GM21723 (cell line): ENCODE data around the gene PRR15.

Source experiments
- ATAC-seq: cut with Tn5 transposase; IDR thresholded peaks from one replicate; pipeline ENCODE4 v1.9.1; 2021; ENCODE audit warnings: mild to moderate bottlenecking, moderate library complexity; ENCODE audit not compliant: unreplicated experiment

The PRR15 gene

DNA sequence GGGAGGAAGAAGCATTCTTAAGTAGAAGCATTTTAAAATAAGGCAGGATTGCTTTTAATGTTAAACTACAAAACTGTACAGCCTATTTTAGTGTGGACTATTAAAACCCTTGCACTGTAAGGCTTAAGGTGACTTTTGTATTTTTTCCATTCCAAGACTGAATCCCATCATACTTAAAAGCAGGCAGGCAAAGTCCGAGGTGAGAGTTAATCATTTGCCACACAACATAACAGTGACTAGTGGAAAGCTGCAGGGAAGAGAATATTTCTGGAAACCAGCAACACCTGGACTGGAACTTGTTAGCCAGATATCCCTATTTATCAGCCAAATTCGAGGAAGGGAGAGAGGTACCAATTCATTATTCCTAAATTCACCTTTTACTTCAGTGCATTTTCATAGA is 3.5 kb downstream of the PRR15 start:
- ATAC-seq = no peak

DNA sequence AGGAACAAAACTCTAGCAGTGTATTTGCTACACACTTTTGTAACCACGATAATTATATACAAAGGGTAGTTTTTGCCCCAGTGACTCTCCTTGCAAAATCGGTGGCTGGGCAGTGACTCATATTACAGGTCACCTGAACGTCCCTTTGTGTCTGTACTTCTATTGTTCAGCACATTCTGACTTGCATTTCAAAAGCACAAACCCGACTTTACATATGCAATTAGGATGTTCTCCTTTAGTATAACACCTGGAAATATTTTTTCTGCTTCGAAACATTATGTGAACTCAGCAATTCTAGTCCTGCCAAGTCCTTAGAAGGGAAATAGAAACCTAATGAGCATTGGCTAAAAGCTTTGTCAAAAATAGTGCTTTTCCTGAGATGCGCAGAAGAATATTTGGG is 6.0 kb downstream of the PRR15 start:
- no peak for ATAC-seq

DNA sequence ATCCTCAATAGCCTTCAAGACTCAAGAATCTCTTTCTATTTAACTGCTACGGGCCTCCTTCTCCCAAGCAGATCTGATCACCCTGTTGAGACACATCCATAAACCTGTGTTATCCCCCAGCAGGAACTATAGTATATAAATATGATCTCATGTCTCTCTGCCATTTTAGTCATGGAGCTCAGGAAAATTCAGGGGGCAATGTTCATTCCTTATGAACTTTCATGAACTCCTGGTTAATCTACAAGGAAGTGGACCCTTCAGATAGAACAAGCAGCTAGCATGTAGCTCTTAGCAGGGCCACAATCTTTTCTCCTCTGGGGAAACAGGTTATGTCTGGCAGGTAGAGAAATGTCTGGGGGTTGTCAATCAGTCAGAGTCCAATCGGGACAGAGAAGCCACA is 8.9 kb downstream of the PRR15 start:
- ATAC-seq = no peak

DNA sequence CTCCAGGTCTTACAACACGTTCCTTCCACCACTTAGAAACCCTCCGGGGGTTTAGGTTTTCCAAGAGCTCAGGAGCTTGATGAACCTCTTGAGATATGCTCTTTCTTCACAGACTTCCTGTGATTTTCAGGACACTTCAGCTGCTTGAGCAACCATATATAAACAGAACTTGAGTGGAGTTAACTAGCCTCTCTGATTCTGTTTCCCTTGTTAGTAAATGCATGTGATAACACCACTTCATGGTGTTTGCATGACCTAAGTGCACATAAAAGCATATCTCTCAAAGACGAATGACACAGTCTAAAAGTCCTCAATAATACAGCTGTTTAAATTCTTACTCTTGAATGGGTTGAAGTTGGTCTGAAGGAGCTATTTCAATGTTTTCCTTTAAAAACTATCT is 9.9 kb downstream of the PRR15 start:
- ATAC-seq = no peak

DNA sequence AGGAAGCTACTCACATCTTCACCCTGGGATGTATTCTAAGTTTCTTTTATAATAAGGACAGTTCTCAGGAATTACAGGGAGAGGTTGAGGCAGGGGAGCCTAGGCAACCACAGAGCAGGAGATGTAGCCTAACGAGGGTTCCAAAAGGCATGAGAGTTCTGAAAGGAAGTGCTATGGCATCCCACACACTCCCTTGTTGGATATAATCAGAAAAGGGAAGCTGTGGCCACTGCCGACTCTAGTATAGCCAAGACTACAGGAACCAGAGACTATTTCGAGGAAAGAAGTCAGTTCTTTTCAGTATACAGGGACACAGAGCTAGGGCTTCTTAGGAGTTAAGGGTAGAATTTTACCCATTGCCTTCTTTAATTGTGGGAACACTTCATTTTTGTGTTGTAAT is 11.0 kb downstream of the PRR15 start:
- no peak for ATAC-seq

DNA sequence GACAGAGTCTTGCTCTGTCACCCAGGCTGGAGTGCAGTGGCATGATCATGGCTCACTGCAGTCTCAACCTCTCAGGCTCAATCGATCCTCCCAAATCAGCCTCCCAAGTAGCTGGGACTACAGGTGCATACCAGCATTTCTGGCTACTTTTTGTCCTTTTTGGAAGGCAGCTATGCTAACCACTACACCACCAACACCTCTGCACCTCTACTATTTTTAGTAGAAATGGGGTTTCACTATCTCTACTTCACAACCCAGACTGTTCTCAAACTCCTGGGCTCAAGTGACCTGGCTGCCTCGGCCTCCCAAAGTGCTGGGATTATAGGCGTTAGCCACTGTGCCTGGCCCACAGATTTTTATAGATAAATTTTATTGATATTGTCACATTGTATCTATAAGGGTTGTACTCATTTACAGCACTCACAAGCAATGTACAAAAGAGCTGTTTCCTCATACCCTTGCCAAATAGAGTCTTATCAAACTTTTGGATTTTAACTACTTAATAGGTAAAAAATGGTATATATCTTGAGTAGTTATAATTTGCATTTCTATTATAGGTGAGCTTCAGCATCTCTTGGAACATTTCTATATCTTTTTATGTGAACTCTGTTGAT is 23.7 kb downstream of the PRR15 start:
- no peak for ATAC-seq

DNA sequence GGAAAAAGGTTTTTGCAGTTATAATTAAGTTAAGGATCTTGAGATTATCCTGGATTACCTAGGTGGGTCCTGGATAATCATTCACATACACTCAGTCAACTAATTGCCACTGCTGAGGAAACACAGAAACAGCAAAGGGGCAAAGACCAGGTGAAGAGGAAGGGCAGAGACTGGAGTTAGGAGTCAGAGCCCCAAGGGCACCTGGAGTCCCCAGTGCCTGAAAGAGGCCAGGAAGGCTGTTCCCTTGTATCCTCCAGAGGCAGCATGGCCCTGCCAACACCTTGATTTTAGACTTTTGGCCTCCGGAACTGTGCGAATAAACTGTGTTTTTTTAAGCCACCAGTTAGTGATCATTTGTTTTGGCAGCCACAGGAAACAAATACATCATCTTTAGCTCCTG is 24.6 kb downstream of the PRR15 start:
- no peak for ATAC-seq

DNA sequence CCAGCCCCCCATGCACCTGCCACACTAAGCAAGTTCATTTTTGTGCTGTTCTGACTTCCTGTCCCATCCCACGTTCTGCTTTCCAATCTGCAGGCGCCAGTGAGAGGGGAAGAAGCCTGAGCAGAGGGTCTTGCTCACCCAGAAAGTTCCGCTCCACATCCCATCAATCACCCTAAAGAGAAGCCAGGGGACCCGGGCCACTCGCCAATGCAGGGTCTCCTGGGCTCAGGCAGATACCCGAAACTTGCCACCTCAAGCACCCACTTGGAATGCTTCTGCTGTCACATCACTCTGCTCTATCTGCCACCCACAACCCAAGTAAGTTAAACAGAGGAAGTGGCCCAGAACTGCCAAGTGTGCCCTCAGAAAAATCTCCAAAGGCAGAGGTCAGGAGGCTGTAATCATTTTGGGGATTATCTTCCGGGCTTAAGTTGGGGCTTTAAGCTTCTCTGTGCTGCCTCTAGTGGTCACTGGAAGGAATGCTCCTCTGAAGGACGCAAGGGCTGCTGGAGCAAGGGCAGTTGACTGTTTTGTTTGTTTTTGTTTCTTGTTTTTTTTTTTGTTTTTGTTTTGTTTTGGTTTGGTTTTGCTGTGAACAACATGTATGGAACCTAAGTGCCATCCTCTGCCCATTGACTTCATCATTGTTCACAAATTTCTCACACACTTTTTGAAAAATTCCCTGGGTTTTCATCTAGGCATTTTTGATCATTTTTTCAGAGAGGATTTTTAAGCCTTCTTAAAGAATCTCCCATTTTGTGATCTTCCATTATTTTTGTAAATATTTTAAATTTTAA is 25.5 kb downstream of the PRR15 start:
- ATAC-seq = peak; percentile 96

DNA sequence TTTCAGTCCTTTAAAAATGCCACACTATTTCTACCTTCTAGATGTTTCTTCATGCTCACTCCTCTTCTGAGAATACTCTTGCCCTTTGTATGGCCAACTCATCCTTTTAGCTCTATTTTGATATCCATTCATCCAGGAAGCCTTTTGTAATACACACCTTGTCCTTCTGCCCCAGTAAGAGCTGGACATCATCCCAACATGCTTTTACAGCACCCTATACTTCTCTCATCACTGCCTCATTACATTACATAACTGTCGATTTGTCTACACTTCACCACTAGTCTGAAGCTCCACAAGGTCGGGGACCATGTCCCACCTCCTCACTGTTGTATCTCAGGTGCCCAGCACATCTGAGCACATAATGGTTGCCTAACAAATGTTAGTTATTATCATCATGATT is 29.2 kb downstream of the PRR15 start:
- ATAC-seq = no peak

DNA sequence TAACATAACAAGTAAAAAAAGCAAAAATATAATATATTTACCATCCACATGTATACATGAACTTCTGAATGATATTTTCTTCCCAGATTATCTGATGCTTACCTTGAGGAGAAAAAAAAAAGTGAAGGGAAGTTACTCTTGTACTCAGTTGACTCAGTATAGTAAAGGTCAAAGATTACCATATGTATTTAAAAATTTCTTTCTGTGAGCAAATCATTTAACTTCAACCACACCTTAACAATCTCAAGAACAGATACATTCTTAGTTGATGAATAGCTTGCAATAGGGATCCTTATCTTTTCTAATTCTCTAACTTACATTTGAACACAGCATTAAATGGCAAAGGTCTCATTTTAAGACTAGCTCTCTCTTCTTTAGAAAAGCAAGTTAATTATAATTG is 29.8 kb downstream of the PRR15 start:
- ATAC-seq = no peak

DNA sequence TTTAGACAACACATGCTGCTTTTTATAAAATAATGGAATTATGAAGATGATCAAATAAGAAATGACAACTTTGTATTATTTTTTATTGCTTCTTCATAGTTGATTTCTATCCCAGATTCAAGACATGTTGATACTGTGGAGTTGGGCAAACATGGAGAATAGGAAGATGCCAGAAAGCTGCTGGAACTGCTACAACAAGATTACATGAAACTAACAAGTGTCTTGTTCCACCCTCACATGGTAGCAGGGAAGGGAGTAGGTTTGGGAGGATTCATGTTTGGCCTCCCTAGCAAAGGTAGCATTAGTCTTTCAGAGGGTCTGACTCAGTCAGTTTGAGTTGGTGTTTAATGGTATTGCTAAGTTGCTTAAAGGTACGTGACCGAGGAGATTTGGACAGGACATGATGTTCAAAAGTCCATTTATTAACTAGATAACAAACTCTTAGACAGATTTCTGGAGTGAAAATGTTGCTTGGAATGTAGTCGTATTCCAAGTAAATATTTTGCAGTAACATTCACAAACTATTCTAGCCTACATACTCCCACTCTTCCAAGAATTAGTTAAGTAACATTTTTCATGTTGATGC is 33.1 kb downstream of the PRR15 start:
- ATAC-seq = no peak

DNA sequence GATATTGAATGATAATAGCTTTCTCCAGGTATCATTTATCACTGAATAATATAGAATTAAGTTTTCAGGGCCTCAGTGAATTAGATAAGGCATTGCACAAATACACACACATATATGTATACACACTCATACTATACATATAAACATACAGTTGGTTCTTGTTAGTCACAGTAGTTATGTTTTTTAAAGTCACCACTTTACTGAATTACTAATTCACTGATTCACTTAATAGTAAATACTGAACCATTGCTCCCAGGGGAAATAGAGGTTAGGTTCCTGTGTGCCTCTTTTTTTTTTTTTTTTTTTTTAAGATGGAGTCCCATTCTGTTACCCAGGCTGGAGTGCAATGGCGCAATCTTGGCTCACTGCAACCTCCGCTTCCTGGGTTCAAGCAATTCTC is 33.6 kb downstream of the PRR15 start:
- no peak for ATAC-seq

DNA sequence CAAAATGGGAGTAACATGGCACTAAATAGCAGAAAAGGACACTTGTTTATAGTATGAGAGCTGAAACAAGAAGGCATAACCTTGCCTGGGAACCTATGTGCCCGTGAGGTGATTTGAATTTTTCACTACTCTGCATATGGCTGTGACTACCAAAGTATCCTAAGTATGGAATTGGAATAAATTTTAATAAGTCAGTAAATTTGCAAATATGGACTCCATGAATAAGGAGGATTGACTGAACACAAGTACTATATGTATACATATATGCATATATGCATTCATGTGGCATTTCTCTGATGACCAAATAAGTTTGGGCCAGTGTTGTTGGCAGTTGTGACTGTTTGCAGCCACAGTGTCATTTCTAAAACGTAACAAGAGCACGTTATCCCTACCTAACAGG is 34.5 kb downstream of the PRR15 start:
- no peak for ATAC-seq

DNA sequence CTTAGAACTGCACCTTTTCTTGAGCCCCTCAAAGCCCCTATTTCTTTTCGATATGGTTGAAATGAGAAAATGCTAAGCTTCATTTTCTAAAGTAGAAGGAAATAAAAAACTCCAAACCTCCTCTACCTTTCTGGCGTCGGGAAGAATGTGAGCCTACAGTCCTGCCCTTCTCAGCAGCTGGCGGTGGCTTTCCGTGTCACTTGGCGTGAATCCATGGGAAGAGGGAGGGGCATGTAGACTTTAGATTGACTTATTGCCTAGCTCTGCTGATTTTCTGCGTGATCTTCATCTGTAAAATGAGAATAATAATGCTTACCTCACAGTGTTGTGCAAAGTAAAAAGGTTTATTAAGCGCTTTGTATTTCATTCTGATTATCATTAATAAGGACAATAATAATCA is 35.0 kb downstream of the PRR15 start:
- no peak for ATAC-seq

DNA sequence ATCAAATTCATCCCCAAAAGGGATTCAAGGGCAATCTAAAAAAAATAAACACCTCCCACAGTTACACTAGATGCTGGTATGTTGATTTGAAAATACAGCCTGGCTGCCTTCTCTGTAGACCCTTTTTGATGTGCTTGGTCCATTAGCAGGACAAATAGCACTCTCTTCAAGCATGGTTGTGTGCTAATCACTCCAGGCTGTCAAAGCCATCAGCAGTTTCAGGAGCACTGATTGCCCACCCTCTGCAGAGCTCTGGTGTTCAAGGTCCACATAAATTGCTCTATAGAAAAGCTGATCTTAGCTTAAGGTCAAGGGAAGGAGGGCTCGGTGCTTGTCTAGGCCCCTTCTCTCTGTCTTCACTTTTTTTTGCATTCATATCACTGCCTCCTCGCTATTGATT is 35.4 kb downstream of the PRR15 start:
- no peak for ATAC-seq

DNA sequence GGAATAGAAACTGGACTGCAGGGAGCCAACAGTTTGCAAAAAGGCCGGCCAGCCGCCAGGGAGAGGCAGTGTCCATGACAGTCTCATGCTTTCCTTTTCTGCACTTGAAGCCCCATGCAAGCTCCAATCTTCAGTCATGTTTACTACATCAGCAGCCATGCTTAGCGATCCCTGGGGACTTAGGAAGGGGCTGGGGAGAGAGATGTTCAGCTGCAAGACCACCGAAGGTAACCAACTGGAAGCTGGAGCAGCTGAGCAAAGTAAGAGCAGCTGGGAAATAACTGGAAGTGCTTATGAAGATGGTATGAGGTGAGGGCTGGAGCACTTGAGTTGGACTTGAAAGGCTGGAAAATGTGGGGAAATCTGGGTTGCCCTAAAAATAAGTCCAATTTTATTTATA is 37.0 kb downstream of the PRR15 start:
- no peak for ATAC-seq

DNA sequence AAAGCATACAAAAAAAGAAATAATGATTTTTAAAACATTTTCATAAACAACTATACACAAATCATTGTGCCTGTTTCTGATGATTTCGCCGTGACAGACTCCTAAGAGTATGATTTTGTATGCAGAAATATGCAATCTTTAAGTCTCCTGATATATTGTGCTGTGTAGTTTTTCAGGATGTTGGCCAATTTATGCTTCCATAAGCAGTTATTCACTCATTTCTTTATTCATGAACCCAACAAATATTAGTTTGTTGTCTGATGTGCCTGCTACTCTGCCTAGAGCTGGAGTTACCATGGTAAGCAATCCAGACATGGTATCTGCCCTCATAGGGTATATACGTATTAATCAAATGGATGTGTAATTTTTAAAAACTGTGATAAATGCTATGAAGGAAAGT is 40.4 kb downstream of the PRR15 start:
- no peak for ATAC-seq

DNA sequence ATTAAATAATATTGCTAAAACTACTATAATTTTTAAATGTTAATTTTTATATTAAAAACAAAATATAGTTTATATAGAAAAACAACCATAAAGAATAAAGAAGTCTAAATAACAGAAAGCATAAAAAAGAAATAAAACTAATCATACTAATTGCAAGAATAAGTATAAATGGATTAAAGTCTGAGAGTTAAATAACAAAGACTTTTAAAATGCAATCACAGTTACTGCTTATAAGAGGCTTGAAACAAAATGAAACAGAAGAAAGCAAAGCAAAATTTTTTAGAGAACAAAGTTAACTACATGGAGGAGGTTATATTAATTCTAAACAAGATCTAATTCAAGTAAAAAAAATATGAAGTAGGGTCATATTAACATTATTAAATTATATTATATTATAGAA is 41.1 kb downstream of the PRR15 start:
- no peak for ATAC-seq

DNA sequence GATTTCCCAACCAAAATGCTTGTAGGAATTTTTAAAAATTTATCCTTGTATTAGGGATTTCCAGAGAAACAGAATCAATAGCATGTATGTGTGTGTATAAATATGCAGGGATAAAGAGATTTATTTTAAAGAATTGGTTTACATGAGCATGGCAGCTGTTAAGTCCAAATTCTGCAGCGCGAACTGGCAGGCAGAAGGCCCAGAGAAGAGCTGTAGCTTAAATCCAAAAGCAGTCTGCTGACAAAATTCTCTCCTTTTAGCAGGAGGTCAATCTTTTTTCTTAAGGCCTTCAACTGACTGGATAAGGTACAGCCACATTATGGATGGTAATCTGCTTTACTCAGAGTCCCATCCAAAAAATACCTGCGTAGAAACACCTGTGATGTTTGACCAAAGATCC is 42.0 kb downstream of the PRR15 start:
- ATAC-seq = no peak

DNA sequence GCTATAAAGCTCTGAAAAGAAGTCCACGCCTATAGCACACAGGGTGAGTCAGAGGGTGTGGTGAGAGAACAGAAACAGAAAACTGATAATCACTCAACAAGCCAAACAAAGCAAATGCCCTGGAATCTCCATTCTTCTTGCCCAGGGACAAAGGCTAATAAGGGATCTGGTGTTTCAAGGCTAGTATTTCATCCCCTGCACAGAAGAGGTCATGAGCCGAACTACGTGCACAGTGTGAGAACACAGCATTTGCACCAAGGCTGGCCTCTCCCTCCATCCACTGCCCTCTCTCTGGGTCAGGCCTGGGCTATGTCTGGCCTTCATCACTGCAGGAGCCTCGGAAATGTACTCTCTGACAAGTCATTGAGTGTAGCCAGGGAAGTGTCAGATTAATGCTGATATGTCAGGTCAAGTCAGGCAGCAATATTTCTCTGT is 42.7 kb downstream of the PRR15 start:
- no peak for ATAC-seq

DNA sequence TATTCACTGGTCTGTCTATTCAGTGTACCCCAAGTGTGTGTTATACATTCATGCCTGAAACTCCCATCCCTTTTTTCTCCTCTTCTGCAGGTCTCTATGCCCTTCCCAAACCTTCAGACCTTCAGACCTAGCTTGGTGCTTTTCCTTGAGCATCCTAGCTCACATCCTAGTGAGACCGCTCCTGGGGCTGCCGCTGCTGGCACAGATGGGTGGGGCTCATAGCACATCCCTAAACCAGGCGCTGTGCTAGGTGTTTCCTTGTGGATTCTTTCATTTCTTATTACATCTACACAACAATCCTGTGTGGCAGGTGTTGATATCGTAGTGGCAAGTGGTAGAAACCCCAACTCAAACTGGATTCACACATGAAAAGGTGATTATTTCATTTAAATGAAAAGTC is 43.2 kb downstream of the PRR15 start:
- no peak for ATAC-seq

DNA sequence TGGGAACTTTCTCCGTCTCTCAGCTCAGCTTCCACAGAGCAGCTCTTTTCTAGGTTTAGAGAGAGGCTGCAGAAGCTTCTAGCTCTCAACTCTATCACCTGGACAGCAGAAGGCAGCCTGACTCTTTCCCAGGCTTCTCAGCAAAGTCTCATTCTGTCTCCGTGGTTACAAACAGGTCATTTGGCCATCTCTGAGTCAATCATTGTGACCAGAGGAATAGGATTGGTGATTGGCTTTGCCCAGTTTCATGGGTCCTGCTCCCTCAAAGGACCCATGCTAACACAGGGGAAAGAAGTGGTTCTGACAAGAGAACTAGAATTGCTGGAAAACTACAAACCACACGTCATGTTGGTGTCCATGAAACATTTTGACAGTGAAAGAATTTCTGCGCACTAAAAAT is 43.6 kb downstream of the PRR15 start:
- ATAC-seq = no peak
